ENCODE measurements around the gene FBXO42.

GRCh38 chr1:16392740-16393569 is 40.7 kb upstream of the FBXO42 start:
- no peak for TF ChIP-seq POLR2AphosphoS5 (IDR thresholded peaks at IDR 0.05; ENCODE audit: borderline replicate concordance, low read depth, low read length)
- no peak for TF ChIP-seq EZH2 (IDR thresholded peaks at IDR 0.05)
